NCI-H1436 treated with DMSO at 0.1 percent for 48 hours (cell line): Measurements from ENCODE around the gene ZNF143.

Source experiments
- DNase-seq: peaks from one replicate; lab custom pipeline; 2025; lab: John Stamatoyannopoulos, UW

ZNF143 gene

DNA sequence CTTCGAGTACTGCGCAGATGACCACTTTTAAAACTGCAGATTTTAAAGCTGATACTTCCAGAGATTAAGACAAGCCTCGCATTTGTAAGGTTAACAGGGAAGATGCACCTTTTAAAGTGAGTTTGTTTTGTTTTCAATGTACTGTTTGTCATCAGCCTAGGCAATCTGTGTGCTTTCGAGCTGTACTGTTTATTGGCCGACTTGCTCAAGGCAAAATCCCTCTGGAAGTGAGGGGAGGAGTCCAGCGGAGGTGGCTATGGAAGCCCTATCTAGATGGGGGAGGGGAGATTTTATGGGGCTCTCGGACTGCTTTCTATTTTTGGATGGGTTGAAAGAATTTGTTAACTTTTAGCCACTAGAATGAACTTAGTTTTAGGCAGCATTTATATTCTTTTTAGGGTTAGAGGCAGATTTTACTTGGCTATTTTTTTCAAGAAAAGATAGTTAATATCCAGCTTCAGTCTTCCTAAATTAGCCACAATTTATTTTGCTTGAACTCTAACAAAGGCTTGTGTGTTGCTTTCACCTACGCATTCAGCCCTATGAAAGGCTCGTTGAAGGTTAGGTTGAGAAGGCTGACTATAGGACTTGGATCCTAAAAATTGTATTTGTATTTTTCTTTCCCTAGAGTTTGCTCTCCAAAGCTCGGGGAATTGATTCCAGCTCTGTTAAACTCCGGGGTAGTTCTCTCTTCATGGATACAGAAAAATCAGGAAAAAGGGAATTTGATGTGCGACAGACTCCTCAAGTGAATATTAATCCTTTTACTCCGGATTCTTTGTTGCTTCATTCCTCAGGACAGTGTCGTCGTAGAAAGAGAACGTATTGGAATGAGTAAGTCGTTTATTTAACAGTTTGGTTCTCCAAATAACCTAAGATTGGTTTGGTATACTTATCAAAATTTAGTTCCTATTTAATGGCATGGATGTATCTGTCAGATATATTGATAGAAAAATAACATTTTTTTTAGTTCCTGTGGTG is 114.7 kb downstream of the ZNF143 start:
- DNase-seq = no peak

DNA sequence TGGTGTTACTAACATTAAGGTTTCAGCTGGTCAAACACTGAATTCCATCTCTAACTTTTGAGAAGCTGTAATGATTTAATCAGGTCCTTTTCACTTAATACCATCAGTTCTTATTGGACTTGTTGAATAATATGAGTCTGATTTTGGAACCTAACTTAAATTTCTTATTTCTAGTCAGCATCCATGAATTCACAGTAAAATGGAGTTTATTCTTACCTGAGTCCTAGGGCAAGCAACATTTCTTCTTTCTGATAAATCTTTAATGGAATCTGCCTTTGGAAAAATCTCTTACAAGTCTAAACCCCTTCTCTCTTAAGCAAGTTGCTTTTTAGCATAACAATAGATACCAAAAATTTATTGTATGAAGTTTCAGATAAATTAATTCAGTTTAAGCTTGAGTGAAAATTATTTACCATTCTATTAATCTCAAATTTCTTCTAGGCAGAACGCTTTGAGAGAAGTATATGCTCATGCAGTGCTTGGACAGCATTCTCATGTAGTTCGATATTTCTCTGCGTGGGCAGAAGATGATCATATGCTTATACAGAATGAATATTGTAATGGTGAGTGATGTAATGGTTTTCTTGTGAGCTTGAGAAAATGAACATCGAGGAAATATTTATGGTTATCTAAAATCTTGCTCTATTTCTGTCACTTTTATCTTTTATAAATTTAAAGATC is 116.0 kb downstream of the ZNF143 start:
- DNase-seq = no peak

DNA sequence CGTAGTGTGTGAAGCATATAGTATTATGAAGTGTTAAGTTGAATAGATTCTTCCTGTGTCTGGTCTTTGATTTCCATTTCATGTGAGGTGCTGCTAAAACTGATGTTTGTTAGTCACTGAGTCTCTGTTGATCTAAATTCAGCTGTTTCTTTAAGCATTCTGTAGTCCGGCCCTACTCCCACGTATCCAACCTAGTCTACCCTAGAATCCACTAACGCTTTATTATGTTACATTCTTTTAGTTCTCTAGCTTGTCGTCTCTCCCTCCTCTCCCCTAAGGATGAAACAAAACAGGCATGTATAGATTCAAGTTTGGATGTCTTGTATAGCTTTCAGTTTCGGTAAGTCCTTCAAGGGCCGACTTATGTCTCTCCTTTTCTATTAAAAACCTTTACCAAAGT is 116.7 kb downstream of the ZNF143 start:
- no peak for DNase-seq
